Measurements from ENCODE around the gene CES1.
"Not testable (repeated sequence)": the region's sequence is repeated elsewhere in the genome, so short reads cannot be mapped to it uniquely, and the experiment has no call there.

Gene CES1

GRCh38 chr16:55760310-55761001 is 72.4 kb downstream of the CES1 start:
- no peak for DNase-seq (ENCODE audit: low read depth)
- TF ChIP-seq CTCF (IDR thresholded peaks at IDR 0.05; ENCODE audit: low read depth, low read length, missing control alignments), result no peak
- in situ Hi-C loops (cut with HindIII; ENCODE audit: low sequenced_read_pairs), result no loop called here
- no peak overlapping the region for H3K4me3 ChIP-seq (ENCODE audit: low read depth, low read length)

- DNase-seq (ENCODE audit: low read depth); in situ Hi-C loops (cut with HindIII; ENCODE audit: low sequenced_read_pairs); H3K4me3 ChIP-seq (ENCODE audit: low read depth, low read length): not testable (repeated sequence)
Measured at GRCh38 chr16:55759965-55760309, 73.0 kb downstream of the CES1 start.

- in situ Hi-C loops (cut with HindIII; ENCODE audit: low sequenced_read_pairs); H3K4me3 ChIP-seq (ENCODE audit: low read depth, low read length); DNase-seq (ENCODE audit: low read depth): not testable (repeated sequence)
Measured at GRCh38 chr16:55757595-55758527, 75.0 kb downstream of the CES1 start.

GRCh38 chr16:55756963-55757362 is 75.9 kb downstream of the CES1 start:
- in situ Hi-C loops (cut with HindIII; ENCODE audit: low sequenced_read_pairs), result no loop called here
- TF ChIP-seq CTCF (IDR thresholded peaks at IDR 0.05; ENCODE audit: low read depth, low read length, missing control alignments), result no peak
- no peak overlapping the region for H3K4me3 ChIP-seq (ENCODE audit: low read depth, low read length)
- no peak for DNase-seq (ENCODE audit: low read depth)

- no peak for DNase-seq (ENCODE audit: low read depth)
- in situ Hi-C loops (cut with HindIII; ENCODE audit: low sequenced_read_pairs), result no loop called here
- no peak overlapping the region for H3K4me3 ChIP-seq (ENCODE audit: low read depth, low read length)
- no peak for TF ChIP-seq CTCF (IDR thresholded peaks at IDR 0.05; ENCODE audit: low read depth, low read length, missing control alignments)
Measured at GRCh38 chr16:55754056-55754455, 78.8 kb downstream of the CES1 start.

- in situ Hi-C loops (cut with HindIII; ENCODE audit: low sequenced_read_pairs); DNase-seq (ENCODE audit: low read depth); H3K4me3 ChIP-seq (ENCODE audit: low read depth, low read length): not testable (repeated sequence)
Measured at GRCh38 chr16:55753145-55753631, 79.7 kb downstream of the CES1 start.

Data from astrocyte of the cerebellum (primary cell).